Stimulated activated CD4-positive, alpha-beta T cell treated with anti-CD3 and anti-CD28 coated beads, Interleukin-15, amount 100 ng/mL, for 48 hours (primary cell): ENCODE measurements around the gene C4B.
"Not testable (repeated sequence)": the region's sequence is repeated elsewhere in the genome, so short reads cannot be mapped to it uniquely, and the experiment has no call there.

Experiments
- DNase-seq, 2 donors: peaks; one replicate each; pipeline ENCODE4 v3.0.0-alpha.2; 2020; ENCODE audit warnings: low read depth in 2 of 2

Gene C4B

DNA sequence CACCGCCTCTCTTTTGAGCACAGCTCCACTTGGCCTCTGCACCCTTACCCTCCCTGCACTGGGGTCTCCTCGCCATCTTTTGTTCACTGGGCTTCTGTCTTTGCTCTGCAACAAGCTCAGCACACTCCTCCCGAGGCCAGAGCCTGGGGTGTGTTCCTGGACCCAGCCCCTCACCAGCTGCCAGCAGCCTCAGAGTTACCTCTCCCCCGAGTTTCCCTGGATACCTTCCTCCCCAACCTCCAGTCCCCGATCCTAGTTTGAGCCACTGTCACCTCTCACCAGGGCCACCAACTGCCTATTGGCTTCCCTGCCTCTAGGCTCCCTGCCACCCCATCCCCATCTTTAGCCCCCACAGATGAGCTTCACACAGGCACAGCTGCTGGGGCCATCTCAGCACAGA is 36.0 kb downstream of the C4B start:
- no peak for DNase-seq

DNA sequence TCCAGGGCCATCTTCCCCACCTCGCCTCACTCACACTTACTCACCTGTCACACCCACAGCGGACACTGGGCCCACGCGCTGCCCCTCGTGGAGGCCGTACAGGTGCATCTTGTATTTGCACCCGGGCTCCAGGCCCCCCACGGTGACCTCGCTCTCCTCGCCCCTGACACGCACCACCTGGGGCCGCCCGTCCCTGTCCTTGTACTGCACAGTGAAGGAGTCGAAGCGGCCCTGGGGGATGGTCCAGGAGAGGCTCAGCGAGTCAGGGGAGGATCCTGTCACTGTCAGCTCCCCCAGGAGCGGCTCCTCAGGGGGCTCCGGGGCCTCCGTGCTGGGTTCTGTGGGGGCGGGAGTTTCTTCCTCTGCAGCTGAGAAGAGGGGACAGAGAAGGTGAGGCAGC is 38.0 kb downstream of the C4B start:
- not testable (repeated sequence) for DNase-seq

DNA sequence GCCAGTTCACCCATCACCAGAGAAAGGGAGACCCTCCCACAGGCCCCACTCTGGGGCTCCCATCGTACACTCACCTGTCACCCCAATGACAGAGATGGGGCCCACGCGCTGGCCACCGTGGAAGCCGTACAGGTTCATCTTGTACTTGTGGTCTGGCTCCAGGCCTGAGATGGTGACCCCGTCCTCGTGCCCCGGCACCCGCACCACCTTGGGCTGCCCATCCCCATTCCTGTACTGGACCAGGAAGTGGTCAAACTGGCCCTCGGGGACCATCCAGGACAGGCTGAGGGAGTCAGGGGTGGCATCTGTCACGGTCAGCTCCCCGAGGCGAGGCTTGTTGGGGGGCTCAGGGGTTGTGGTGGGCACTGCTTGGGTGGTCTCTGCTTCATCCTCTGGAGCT is 38.7 kb downstream of the C4B start:
- DNase-seq: not testable (repeated sequence)

DNA sequence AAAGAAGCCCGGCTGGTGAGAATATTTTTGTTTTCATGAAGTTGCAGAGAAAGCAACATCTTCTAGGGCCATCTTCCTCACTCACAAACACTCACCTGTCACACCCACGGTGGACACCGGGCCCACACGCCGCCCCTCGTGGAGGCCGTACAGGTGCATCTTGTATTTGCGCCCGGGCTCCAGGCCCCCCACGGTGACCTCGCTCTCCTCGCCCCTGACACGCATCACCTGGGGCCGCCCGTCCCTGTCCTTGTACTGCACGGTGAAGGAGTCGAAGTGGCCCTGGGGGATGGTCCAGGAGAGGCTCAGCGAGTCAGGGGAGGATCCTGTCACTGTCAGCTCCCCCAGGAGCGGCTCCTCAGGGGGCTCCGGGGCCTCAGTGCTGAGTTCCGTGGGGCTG is 41.2 kb downstream of the C4B start:
- DNase-seq: not testable (repeated sequence)

DNA sequence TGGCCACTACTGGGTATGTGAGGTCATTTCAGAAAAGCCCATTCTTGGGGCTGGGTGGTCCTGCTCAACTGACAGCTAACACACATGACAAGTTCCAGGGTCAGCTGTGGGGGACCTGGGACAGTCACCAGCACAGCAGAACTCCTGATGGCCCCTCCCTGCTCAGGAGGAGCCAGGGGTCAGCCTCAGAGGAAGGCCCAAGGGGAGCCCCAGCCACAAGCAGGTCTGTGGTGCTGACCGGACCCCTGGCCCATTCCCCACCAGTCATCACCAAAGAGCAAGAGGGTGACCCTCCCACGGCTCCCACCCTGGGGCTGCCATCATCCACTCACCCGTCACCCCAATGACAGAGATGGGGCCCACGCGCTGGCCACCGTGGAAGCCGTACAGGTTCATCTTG is 41.7 kb downstream of the C4B start:
- DNase-seq: no peak

DNA sequence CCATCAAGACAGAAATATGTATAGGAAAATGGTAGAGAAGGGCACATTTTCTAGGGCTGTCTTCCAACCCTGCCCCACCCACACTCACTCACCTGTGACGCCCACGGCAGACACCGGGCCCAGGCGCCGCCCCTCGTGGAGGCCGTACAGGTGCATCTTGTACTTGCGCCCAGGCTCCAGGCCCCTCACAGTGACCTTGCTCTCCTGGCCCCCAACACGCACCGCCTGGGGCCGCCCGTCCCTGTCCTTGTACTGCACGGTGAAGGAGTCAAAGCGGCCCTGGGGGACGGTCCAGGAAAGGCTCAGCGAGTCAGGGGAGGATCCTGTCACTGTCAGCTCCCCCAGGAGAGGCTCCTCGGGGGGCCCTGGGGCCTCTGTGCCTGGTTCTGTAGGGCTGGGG is 43.4 kb downstream of the C4B start:
- no peak for DNase-seq

DNA sequence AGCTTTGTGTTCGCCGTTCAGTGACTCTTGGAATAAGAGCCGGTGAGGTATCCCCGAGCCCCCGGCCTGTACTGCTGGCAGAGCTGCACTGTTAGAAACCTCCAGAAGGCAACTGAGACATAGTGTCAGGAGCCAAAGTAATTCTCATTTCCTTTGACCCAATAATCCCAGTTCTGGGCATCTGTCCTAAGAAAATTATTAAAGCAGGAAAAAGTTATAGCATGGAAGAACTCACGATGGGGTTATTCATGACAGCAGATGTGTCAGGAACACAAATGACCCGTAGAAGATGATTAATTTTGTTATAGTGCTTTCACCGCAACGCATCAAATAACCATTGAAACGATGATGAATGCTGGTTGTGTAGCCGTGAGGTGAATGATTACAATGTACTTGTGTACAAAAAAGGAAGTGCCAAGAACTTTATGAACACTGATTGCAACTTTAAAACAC is 43.9 kb downstream of the C4B start:
- DNase-seq: no peak

DNA sequence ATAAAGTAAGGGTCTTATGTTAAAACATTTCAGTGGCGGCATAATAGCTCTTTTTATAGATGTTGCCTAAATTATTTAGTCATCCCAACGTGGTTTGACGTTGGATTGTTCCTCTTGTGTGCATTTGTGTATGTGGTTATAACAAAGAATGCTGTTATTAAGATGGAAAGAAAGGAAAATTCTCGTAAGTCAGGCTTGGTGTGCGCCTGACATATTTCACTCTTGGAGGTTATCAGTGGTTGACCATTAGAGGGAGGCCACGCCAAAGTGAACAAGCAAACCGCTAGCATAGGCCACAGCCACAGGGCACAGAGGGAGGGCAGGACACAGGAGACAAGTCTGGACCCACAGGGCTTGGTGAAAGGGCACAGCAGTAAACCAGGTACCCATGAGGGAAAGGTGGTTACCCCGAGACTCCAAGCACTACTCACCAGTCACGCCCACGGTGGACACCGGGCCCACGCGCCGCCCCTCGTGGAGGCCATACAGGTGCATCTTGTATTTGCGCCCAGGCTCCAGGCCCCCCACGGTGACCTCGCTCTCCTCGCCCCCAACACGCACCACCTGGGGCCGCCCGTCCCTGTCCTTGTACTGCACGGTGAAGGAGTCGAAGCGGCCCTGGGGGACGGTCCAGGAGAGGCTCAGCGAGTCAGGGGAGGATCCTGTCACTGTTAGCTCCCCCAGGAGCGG is 46.5 kb downstream of the C4B start:
- DNase-seq: no peak

DNA sequence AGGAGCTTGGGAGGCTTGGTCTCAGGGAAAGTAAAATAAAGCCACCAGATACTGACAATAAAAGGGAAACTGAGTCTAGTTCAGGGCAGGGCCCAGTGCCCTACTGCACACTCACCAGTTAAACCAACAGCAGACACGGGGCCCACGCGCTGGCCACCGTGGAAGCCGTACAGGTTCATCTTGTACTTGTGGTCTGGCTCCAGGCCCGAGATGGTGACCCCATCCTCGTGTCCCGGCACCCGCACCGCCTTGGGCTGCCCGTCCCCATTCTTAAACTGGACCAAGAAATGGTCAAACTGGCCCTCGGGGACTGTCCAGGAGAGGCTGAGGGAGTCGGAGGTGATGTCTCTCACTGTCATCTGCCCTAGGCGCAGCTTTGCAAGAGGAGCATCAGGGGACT is 50.1 kb downstream of the C4B start:
- no peak for DNase-seq

DNA sequence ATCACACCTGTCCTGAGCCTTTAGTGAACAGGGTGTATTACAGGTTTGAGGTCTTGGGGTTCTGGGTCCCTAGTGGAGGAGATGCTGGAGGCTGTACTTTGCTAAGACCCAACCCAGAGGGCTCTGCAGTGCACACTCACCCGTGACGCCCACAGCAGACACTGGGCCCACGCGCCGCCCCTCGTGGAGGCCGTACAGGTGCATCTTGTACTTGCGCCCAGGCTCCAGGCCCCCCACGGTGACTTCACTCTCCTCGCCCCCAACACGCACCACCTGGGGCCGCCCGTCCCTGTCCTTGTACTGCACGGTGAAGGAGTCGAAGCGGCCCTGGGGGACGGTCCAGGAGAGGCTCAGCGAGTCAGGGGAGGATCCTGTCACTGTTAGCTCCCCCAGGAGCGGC is 52.9 kb downstream of the C4B start:
- DNase-seq: not testable (repeated sequence)

DNA sequence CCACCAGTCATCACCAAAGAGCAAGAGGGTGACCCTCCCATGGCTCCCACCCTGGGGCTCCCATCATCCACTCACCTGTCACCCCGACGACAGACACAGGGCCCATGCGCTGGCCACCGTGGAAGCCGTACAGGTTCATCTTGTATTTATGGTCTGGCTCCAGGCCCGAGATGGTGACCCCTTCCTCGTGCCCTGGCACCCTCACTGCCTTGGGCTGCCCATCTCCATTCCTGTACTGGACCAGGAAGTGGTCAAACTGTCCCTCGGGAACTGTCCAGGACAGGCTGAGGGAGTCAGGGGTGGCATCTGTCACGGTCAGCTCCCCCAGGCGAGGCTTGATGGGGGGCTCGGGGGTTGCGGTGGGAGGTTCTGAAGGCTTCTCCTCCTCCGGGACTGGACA is 53.7 kb downstream of the C4B start:
- DNase-seq: not testable (repeated sequence)

DNA sequence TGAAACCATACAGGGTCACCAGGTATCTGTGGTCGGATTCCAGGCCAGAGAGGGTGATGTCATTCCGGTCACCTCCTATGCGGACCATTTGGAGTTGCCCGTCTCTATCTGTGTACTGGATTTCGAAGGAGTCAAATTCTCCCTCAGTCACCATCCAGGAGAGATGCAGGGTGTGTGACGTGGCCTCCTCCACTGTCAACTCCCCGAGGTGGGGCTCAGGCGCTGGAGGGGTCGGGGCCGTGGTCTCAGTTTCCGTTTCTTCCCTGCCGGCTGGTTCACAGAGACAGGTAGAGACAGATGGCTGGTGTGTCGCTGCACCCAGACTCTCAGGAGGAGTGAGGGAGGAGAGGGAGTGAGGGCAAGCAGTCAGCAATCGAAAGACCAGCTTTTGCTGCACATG is 54.3 kb downstream of the C4B start:
- no peak for DNase-seq

DNA sequence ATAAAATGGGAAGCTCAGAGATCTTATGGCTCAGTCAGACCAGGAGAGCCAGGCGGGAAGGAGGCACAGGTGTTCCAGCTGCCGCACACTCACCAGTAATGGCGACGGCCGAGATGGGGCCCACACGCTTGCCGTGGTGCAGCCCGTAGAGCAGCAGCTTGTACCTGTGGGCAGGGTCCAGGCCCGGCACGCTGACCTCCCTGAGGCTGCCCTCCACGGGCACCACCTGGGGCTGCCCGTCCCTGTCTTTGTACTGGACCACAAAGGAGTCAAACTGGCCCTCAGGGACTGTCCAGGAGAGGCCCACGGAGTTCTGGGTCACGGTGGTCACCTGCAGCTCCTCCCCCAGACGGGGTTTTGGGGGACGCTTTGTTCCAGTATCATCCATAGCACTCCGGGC is 54.9 kb downstream of the C4B start:
- no peak for DNase-seq

DNA sequence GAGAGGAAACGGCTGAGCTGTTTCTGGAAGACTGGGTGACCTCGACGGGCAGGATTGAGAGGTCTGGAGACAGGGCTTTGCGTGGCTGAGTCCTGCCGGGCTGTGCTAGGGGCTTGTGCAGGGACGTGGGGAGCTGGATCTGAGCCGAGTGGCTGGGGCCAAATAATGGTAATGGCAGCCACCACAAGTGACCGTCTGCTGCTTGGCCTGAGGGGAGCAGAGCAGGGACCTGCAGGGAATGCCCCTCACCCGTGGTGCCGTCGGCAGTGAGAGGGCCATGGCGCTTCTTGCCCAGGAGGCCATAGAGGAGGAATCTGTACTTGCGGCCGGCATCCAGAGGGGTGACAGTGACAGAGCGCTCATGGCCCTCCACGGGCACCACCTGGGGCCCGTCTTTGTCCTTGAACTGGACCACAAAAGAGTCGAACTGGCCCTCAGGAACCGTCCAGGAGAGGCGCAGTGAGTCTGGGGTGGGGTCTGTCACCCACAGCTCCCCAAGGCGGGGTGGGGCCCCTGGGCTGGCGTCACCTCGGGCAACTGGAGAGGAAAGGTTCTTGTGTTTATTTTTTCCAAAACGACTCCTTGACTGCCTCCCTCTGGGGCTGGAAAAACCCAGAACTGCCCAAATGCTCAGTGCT is 55.4 kb downstream of the C4B start:
- DNase-seq: no peak

DNA sequence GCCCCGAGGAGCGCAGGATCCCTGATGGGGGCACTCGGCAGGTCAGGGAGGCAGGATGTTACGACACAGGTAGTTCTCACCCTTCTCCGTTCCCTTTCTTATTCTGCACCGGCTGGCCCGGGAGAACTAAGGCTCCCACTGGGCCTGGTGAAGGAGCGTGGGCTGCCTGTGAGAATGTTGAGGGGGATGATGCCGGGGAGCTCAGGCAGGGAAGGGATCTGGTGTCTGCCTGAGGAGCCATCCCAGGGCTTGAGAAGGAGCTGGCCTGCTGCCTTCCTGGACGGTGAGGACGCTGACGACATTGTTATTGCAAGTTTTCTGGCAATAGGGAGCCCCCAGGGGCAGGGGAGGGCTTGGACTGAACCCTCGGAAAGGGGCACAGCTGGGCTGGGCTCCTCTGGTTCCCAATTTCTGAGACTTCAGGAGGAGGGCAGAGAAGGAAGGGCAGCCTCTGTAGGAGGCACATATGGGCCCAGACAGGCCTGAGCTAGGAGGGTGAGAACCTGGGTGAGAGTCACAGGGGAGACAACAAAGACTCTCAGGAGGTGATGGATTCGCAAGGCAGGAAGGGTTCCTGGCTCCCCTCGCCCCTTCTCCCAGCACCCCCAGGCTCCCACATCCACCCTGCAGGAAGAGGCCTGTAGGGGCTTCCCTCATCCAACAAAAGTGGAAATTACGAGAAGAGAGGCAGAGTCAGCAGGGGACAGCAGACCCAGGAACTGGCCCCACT is 56.4 kb downstream of the C4B start:
- no peak for DNase-seq

DNA sequence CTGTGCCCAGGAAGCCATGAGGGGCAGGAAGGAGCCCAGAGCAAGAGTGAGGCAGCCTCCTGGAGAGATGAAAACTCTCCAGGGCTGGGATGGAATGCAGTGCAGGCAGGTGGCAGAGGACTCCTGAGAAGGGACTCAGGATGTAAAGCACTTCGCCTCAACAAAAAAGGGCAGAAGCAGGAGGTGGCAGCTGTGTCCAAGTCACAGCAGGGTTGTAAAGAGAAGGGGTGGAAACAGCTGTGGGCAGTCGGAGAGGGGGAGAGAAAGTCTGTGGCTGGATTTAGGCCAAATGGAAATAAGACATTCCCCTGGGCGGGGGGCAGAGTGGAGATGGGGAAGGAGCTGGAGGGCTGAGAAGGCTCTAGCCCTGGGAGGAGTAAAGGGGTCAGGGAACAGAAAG is 58.5 kb downstream of the C4B start:
- DNase-seq: no peak

DNA sequence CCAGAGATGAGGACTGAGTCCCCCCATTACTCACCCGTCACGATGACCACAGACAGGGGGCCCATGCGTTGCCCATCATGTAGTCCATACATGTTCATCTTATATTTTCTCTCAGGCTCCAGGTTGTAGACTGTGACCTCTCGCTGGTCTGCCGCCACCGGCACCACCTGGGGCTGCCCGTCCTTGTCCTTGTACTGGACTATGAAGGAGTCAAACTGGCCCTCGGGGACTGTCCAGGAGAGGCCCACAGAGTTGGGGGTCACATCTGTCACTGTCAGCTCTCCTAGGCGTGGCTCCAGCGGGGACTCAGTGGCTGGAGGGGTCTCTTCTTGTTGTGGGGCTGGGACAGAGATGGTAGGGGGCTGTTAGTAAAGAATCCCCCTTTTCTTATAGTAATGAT is 59.0 kb downstream of the C4B start:
- no peak for DNase-seq

DNA sequence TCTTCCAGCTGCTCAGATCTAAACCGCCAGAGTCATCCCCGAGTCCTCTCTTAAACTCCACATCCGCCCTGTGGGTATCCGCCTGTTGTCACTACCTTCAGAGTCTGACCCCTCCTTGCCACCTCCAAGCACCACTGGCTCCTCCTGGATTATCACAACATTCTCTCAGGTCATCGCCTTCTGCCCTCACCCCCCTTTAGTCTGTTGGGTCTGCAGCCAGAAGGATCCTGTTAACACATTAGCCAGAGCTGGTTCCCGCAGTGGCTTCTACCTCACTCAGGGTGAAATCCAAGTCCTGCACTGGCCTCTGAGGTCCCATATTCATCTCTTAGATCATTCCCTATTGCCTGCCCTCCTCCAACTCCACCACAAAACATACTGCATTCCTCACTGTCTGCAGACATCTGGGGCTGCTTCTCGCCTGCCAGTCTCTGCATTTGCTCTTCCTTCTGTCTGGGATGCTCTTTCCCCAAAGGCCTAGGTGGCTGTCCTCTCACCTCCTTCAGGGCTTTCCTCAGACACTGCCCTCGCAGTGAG is 60.5 kb downstream of the C4B start:
- no peak for DNase-seq

DNA sequence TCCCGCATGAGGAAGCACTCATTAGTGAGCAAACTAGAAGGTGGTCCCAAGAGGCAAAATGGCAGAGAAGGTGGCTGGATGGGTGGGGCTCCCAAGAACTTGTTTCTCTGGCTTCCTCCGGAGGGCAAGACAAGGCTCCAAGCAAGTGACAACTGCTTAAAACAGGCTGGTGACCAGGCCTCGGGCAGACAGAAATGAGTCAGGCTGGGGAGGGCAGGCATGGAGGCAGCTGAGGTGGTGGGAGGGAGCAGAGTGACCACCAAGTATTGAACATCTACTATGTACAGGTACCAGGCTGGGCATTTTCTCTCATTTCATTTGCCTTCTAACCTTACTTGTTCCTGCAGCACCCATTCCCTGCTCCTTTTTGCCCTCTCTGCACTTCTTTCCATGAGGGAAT is 61.2 kb downstream of the C4B start:
- no peak for DNase-seq

DNA sequence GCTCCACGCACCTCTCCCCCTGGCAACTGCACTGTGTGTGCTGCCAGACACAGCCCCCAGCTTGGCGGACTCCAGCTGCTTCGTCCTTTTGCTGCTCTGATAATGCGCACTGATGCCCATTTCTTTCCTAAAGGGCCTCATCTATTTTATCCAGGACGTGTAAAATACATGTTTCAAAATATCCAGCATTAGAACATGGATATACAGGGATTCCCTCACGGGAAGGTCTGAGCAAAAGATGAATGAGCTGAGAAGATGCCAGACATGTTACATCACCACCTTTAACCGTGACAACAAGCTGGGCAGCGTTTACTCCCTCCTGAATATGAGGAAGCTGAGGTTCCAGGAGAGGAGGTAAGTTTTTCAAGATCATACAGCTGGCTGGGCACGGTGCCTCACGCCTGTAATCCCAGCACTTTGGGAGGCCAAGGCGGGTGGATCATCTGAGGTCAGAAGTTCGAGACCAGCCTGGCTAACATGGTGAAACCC is 61.8 kb downstream of the C4B start:
- no peak for DNase-seq

DNA sequence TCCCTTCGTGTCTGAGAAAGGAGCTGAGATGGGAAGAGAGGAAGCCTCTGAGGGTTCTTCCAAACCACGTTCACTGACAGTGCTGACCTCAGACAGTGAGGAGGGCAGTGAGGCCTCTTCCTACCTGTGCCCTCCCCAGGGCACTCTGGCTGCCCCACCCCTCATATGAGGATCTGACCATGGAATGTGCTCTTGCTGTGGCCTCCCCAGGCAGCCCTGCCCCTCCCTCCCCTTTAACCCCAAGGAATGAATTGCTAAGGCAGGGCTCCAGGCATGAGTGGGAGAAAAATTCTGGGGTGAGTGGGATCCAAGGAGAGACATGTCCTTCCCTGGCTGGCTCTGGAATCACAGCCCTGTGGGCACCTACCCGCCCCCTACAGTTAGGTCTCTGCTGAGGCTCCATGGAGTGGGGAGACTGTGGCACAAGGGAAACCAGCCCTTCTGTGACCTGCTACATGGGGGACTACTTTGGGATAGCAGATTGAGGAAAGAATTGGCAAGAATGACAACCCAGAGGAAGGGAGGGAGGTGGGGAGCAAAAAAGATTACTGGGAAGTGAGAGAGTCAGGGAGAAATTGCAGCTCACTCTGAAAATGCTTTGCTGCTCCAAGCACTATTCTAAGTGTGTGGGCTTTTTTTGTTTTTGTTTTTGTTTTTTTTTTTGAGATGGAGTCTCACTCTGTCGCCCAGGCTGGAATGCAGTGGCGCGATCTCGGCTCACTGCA is 65.1 kb downstream of the C4B start:
- no peak for DNase-seq
